ENCODE measurements around the gene NINL.
"Not testable (repeated sequence)": the region's sequence is repeated elsewhere in the genome, so short reads cannot be mapped to it uniquely, and the experiment has no call there.

The NINL gene

GRCh38 chr20:25529295-25529951, 55.9 kb downstream of the NINL start:
- no peak for DNase-seq

GRCh38 chr20:25527949-25528348, 57.4 kb downstream of the NINL start:
- DNase-seq, result no peak

GRCh38 chr20:25526446-25526845, 58.9 kb downstream of the NINL start:
- DNase-seq, result no peak

- DNase-seq, result no peak
Measured at GRCh38 chr20:25525867-25526266, 59.5 kb downstream of the NINL start.

- no peak for DNase-seq
Measured at GRCh38 chr20:25525295-25525694, 60.0 kb downstream of the NINL start.

GRCh38 chr20:25521382-25521781, 63.9 kb downstream of the NINL start:
- no peak for DNase-seq

- DNase-seq, result no peak
Measured at GRCh38 chr20:25517124-25517523, 68.2 kb downstream of the NINL start.

GRCh38 chr20:25514747-25515340, 70.5 kb downstream of the NINL start:
- no peak for DNase-seq

GRCh38 chr20:25514195-25514594, 71.1 kb downstream of the NINL start:
- no peak for DNase-seq

GRCh38 chr20:25512709-25513108, 72.6 kb downstream of the NINL start:
- DNase-seq, result no peak

GRCh38 chr20:25511183-25511582, 74.1 kb downstream of the NINL start:
- DNase-seq, result no peak

GRCh38 chr20:25510721-25511120, 74.6 kb downstream of the NINL start:
- DNase-seq, result no peak

GRCh38 chr20:25510202-25510601, 75.1 kb downstream of the NINL start:
- no peak for DNase-seq

- DNase-seq, result no peak
Measured at GRCh38 chr20:25509084-25509483, 76.2 kb downstream of the NINL start.

- DNase-seq, result no peak
Measured at GRCh38 chr20:25508083-25508770, 77.1 kb downstream of the NINL start.

- DNase-seq, result no peak
Measured at GRCh38 chr20:25507385-25508082, 77.8 kb downstream of the NINL start.

- DNase-seq, result no peak
Measured at GRCh38 chr20:25504366-25505135, 80.8 kb downstream of the NINL start.

GRCh38 chr20:25503936-25504335, 81.4 kb downstream of the NINL start:
- no peak for DNase-seq

GRCh38 chr20:25503051-25503639, 82.2 kb downstream of the NINL start:
- DNase-seq, result not testable (repeated sequence)

GRCh38 chr20:25500880-25501351, 84.4 kb downstream of the NINL start:
- DNase-seq, result no peak

GRCh38 chr20:25499855-25500434, 85.4 kb downstream of the NINL start:
- no peak for DNase-seq

GRCh38 chr20:25499031-25499430, 86.3 kb downstream of the NINL start:
- no peak for DNase-seq

Measured in GF-D8 (cell line).